GM18870 (cell line): ENCODE measurements around the gene C18orf54.
"Not testable (repeated sequence)": the region's sequence is repeated elsewhere in the genome, so short reads cannot be mapped to it uniquely, and the experiment has no call there.

Experiments
- ATAC-seq: cut with Tn5 transposase; IDR thresholded peaks from one replicate; pipeline ENCODE4 v1.9.1; 2021; ENCODE audit warnings: moderate library complexity; ENCODE audit not compliant: unreplicated experiment

The C18orf54 gene

GRCh38 chr18:54357660-54358494, at the start of gene C18orf54, which contains the start of gene STARD6:
Gene C18orf54 (plus strand): TSS chr18:54357906. CDS start chr18:54360573, 2,667 bp downstream.
Gene STARD6 (minus strand): TSS chr18:54357858. CDS start chr18:54354573, 3,285 bp downstream.
- ATAC-seq = peak; percentile 77

- not testable (repeated sequence) for ATAC-seq
Observed at GRCh38 chr18:54309564-54309963, 48.1 kb upstream of the C18orf54 start.

- ATAC-seq = no peak
Observed at GRCh38 chr18:54316071-54316820, 41.5 kb upstream of the C18orf54 start.

GRCh38 chr18:54323561-54323960, 34.1 kb upstream of the C18orf54 start:
- no peak for ATAC-seq

- ATAC-seq = no peak
Observed at GRCh38 chr18:54323970-54324369, 33.7 kb upstream of the C18orf54 start.

- no peak for ATAC-seq
Observed at GRCh38 chr18:54327818-54328217, 29.9 kb upstream of the C18orf54 start.

GRCh38 chr18:54329787-54330186, 27.9 kb upstream of the C18orf54 start:
- ATAC-seq = no peak

GRCh38 chr18:54330768-54331548, 26.7 kb upstream of the C18orf54 start:
- no peak for ATAC-seq

- no peak for ATAC-seq
Observed at GRCh38 chr18:54335638-54336173, 22.0 kb upstream of the C18orf54 start.

- no peak for ATAC-seq
Observed at GRCh38 chr18:54338230-54338629, 19.5 kb upstream of the C18orf54 start.

GRCh38 chr18:54351186-54351585, 6.5 kb upstream of the C18orf54 start:
- ATAC-seq = no peak

- peak; percentile 8 for ATAC-seq
Observed at GRCh38 chr18:54357082-54357659, 535 bp upstream of the C18orf54 start.

- ATAC-seq = peak; percentile 14
Observed at GRCh38 chr18:54358495-54359040, 862 bp downstream of the C18orf54 start.

- ATAC-seq = no peak
Observed at GRCh38 chr18:54359233-54359632, 1.5 kb downstream of the C18orf54 start.

GRCh38 chr18:54360406-54360805, 2.7 kb downstream of the C18orf54 start:
- ATAC-seq = no peak

- ATAC-seq = no peak
Observed at GRCh38 chr18:54378057-54378456, 20.4 kb downstream of the C18orf54 start.

GRCh38 chr18:54381640-54382039, 23.9 kb downstream of the C18orf54 start:
- no peak for ATAC-seq

- ATAC-seq = no peak
Observed at GRCh38 chr18:54382076-54382475, 24.4 kb downstream of the C18orf54 start.

GRCh38 chr18:54382733-54383252, 25.1 kb downstream of the C18orf54 start:
- no peak for ATAC-seq

- no peak for ATAC-seq
Observed at GRCh38 chr18:54386043-54386442, 28.3 kb downstream of the C18orf54 start.
